Pulmonary artery endothelial cell (primary cell): ENCODE results near the gene HDAC9. TPM values are rescaled to one million over a fixed set of nuclear protein-coding genes. Genes with fewer than 3 reads are reported as not detected.

Source experiments
- DNase-seq: peaks from one replicate; pipeline ENCODE4 v3.0.0-alpha.2; 2011; ENCODE audit warnings: low read depth, low spot score
- total RNA-seq: library from RNA; depleted of rRNA; stranded (reverse); fragments of >200 nt; gene quantifications from 2 replicates; pipeline ENCODE4 v1.2.3, GENCODE V29; 2014

The HDAC9 gene
- total RNA-seq, 1 donor from 2014 or later, result 4.7 TPM

DNA sequence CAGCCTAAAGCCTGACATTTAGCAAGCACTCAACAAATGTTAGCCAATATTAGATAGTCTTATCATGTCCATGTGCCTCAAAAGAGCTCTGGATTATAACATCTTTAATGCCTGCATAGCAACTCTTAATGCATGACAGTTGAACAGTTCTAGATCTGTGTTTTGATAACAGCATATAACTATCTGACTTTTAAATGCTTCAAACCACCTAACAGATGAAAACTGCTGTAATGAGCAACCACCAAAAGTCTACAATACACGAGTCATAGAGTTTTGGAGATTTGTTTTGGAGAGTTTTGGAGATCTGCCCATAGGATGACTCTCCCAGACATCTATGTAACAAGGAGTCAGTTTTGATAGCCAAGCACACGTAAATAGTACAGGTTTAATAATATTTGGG is 394.6 kb downstream of the HDAC9 start:
- DNase-seq, result no peak

GRCh38 chr7:18890885-18891621 is 395.5 kb downstream of the HDAC9 start:
- no peak for DNase-seq

DNA sequence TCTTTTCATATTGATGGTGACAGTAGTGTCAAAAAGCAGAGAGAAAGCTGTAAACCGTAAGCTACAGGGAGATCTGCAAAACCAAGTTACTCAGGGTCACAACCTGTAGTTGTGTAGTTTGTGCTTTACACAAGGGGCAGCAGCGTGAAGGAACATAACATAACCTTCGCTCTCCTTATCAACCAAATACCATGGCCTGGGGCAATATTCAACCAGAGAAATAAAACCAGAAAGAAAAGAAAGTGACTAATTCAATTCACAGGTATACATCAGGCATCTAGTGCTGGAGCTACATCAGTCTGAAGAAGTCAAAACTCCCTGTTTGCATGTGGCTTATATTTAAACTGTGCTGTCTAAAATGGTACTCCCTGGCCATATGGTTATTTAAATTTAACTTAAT is 397.6 kb downstream of the HDAC9 start:
- DNase-seq, result no peak

DNA sequence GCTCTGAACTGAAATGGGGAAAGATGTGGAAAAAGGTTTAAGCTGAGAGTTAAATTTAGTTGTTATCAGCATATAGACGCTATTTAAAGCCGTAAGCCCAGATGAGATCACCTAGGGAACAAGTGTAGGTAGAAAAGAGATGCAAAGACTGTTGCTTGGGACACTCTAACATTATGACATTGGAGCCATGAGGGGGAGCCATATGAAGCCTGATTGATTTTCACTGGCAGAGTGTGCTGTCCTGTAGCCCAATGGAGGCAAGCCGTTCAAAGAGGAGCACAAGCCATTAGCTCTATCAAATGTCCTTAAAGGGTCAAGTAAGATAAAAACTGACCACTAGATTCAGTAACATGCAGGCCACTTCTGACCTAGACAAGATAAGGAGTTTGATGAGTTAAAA is 398.6 kb downstream of the HDAC9 start:
- DNase-seq, result no peak

DNA sequence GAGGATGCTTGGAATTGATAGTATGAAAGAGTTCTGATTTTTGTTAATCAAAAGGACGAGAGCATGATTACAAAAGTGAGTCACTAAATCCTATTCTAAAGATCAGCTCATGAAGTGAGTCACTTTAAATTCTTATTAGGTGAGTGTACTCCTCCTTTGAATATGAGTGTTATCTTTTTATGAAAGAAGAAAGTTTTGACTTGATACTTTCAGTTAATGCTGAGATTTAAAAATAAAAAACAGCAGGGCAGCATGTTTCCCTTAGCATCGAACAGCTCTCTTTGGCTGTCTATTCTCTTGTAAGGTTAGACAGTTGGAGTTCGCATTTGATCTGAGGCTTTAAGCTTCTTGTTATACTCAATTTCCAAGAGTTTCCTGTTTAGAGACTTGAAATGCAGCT is 399.9 kb downstream of the HDAC9 start:
- DNase-seq, result peak; percentile 27

DNA sequence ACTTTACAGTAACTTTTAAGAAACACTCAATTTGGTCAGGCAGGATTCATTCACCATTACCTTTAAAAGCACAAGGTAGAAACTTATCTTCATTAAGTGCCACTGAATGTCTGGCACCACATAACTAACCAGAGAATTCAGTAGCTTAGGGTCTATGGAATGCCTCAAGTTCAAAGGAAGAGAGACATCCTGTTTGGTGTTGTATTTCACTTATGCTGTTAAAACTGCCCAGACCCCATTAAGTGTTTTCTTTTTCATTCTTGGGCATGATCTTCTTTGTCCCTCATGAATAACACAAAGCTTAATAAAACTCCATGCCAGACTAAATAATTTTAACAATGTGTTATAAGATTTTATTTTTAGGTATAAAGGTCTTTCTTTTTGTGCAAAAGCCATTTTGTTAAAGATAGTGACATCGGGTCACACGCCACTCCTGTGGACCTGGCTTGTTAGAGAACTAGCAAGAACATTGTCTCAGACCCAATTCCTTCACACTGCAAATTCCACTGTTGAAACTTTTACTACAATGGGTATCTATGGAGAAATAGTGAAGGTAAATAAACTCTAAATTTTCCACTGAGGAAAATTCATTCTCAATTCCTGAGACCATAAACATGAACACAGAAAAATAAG is 400.9 kb downstream of the HDAC9 start:
- DNase-seq, result no peak

DNA sequence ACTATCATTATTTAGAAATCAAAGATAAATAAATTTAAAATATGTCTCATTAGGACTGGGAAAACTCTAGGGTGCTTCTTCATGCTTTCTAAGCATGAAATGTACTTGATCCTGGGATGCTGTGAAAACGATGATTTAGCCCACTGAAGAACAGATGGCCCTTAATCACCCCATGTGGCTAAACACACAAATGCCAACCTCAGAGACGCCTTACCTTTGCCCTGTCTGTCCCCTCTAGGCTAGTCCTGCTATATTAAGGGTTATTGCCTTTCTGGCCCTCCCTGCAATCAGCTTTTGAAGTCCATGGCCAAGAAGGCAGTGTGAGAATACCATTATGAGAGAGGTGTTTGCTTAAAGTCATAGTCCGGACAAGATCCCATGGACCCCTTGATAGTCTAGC is 404.7 kb downstream of the HDAC9 start:
- no peak for DNase-seq

GRCh38 chr7:18900803-18901202 is 405.3 kb downstream of the HDAC9 start:
- no peak for DNase-seq

DNA sequence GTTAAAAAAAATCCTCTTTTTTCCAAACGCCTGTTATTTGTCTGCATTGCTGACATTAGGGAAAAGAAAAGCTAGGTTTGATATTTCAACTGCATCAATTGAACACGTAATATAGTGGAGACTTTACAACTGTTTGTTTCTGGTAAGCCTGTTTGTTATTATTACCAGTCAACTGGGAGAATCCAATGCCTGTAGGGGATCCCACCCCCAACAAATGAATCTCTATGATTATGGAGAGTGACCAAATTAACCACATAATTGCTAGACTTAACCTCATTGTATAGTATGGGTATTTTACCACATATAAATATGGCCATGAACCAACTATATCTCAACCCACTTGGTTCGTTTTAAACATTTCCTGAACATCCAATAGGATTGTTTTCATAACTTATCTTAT is 405.8 kb downstream of the HDAC9 start:
- DNase-seq, result no peak

DNA sequence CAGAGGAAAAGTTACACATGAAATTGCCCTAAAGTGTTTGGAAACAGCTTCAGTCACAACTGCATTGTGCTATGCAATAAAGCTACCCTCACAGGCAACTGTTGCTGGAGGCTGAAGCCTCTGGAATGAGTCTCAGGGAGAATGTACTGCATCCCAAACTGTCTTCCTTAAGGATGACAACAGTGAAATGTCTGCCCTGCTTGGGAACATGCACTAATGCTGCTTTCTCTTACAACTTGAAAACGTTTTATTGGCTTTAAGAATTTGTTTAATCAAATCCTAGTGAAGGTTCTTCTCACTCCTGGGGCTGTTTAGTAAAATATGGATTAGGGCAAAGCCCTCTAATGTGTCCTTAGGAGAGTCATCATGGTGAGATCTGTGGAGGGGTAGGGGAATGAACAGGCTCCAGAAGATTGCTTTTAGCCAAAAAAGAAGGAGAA is 406.5 kb downstream of the HDAC9 start:
- DNase-seq, result no peak

DNA sequence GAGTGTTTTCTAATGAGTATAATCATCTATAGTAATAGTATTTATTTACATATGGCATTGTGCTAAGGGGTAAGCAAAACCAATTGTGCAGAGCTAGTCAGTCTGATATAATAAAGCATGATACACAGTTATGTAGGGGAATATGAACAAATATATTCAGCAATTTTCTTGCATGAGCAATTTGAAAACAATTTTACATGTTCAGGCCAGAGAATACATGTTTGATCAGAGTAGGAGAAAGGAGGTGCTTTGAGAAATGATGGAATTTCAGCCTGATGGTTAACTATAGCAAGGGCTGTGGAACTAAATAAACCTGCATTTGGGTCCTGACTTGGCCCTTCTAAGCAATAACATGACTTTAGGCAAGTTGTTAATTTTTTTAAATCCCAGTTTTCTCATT is 407.3 kb downstream of the HDAC9 start:
- no peak for DNase-seq

DNA sequence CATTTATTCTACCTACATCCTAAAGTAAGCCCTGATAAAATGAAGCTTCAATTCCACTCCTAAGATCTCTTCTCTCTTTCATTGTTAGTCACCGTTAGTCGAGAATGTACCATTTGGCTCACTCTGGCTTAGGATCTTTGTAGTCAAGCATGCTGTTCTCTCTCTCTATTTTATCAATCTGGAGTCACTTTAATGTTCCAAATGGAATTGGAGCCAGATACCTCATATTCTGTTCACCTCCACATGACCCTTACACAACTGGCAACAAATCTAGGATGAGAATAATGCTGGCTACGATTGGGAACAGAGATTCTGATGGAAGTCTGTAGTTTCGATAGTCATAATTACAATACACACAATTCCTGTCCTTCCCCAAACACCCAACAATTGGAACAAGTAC is 408.1 kb downstream of the HDAC9 start:
- DNase-seq, result no peak

DNA sequence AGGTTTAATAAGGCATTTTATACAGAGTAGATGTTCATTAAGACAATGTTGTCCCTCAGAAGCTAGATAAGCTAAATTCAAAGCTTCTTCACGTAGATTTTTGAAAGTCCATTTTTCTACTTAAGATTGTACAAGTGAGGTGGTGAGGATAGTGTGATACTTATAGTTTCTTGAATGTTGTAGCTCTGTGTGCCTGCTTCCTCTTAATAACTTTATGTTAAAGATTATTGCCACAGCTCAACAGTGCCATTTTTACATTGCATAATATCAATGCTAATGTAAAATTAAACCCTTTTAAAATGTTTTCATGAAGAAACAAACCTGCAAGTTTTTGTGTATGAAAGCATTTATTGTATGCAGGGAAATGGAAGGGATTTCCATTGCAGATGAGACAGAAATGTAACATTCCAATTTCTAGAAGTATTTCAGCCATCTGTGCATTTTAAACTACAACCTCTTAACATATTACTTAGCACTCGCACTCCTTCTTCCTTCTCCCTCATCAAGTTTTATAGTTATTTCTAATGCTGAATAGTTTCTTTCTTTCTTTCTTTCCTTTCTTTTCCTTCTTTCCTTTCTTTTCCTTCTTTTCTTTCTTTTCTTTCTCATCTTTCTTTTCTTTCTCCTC is 409.9 kb downstream of the HDAC9 start:
- no peak for DNase-seq

DNA sequence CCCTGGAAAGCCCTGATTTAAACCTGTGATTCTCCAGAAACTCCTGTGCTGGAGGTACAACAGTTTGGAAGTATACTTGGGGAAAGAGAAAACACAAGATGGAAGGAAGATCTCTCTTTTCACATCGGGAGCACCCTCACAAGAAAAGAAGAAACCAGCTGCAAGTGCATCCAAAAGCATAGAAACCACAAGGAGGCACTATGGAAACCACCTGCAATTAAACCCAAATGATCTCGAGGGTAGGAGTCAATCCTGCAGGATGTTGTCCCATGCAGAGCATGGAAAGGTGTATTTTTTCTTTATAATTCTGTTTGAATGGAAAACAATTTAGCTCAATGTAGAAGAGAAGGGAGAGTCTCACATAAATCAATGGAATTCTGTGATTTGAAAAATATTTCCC is 411.4 kb downstream of the HDAC9 start:
- DNase-seq, result no peak

- no peak for DNase-seq
Measured at GRCh38 chr7:18913106-18913505, 417.6 kb downstream of the HDAC9 start.

DNA sequence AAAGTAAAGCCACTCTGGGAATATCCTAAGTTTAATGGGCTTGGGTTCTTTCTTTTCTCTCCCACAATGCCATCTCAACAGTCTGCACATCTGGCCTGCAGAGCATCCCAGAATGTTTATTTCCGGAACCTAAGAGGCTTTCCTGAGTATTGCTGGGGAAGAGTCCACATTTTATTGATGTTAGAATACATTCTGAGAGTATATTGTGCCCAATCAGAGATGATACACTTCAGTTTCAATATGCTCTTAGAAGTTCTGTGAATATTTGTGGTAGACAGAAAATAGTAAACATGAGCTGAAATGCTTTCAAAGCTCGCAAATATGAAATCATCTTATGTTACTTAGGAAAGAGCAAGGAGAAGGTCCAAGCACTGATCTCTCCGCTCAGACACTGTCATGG is 421.3 kb downstream of the HDAC9 start:
- DNase-seq, result no peak

DNA sequence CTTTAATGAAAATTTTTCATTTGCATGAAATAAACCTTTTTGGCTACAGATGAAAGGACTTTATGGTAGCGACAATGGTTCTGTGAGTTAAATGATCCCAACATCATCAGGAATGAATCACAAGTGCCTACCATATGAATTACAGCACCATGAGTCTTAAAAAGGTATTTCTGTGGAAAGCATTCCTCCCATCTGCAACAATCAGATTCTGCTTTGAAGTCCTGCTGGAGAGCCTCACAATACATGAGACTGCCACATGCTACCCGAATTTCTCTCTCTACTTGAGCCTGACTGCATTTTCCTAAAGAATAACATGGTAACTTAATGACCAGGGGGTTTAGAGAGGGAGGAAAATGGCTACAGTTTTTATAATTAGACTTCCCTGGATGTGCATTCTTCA is 431.6 kb downstream of the HDAC9 start:
- DNase-seq, result no peak

DNA sequence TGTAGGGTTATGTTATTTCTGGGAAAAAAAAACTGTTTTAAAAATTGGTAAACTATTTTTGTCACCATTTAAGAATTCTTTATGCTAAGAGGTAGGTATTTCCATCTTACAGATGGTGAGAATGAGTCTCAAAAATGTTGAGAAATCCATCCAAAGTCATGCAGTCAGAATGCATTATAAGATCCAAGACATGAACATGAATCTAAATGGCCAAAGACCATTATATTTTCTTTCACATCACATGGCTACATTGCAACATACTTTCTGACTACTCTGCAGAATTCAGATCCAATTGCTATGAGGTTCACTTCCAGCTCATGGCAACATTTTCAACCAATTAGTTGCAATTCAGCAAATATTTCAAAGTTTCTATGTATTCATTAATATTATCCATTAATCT is 440.7 kb downstream of the HDAC9 start:
- no peak for DNase-seq

- DNase-seq, result no peak
Measured at GRCh38 chr7:18939771-18940592, 444.4 kb downstream of the HDAC9 start.

GRCh38 chr7:18940593-18941134 is 445.1 kb downstream of the HDAC9 start:
- no peak for DNase-seq

GRCh38 chr7:18941207-18941606 is 445.7 kb downstream of the HDAC9 start:
- no peak for DNase-seq

GRCh38 chr7:18948521-18948920 is 453.0 kb downstream of the HDAC9 start:
- DNase-seq, result no peak
